Cardiac septum (tissue), 1 donor: ENCODE measurements around the gene ADGRG3. TPM values are rescaled to one million over a fixed set of nuclear protein-coding genes. Genes with fewer than 3 reads are reported as not detected.
"Not testable (repeated sequence)": the region's sequence is repeated elsewhere in the genome, so short reads cannot be mapped to it uniquely, and the experiment has no call there.

Experiments used
- DNase-seq: peaks from one replicate; pipeline ENCODE4 v3.0.0-alpha.2; 2020; ENCODE audit warnings: low spot score
- intact Hi-C: fragments of 100-400 bp; cut with DNase I; formaldehyde crosslinking; loops from one replicate; pipeline ENCODE4 v1.14.0; 2022
- total RNA-seq: library from RNA; stranded (reverse); fragmentation: NEBNext Ultra II Directional; extraction: Animal tissue kit (Norgen Biotek cat#: 25700); gene quantifications from one replicate; pipeline ENCODE4 v1.2.1, GENCODE V29; 2021
- donor health status: DM: no; HTN: no; CAD: no.

Gene ADGRG3
- total RNA-seq, 1 donor from 2014 or later: 1.0 TPM

DNA sequence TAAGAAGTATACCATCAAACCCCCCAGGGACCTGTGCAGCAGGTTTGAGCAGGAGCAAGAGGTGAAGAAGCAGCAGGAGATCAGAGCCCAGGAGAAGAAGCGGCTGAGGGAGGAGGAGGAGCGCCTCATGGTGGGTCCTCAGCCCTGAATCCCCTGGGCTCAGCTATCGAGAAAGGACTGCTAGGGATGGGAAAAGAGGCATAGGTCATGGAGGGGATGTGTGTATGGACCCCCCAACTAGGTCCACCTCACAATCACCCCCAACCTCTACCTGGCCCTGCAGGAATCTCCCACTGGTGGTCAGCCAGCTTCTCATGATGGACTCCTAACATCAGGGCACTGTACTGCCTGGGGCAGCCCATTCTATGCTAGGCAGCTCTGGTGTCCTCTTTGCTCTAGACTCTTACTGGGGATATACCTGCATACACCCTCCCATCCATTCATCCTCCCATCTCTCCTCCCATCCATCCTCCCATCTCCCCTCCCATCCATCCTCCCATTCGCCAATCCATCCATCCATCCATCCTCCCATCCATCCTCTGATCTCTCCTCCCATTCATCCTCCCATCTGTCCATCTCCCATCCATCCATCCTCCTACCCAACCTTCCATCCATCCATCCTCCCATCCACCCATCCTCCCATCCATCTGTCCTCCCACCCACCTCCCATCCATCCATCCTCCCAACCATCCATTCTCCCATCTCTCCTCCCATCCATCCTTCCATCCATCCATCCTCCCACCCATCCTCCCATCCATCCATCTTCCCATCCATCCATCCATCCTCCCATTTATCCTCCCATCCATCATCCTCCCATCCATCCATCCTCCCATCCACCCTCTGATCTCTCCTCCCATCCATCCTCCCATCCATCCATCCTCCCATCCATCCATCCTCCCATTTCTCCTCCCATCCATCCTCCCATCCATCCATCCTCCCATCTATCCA is 37.1 kb downstream of the ADGRG3 start:
- no peak for DNase-seq
- intact Hi-C loops: no loop called here

DNA sequence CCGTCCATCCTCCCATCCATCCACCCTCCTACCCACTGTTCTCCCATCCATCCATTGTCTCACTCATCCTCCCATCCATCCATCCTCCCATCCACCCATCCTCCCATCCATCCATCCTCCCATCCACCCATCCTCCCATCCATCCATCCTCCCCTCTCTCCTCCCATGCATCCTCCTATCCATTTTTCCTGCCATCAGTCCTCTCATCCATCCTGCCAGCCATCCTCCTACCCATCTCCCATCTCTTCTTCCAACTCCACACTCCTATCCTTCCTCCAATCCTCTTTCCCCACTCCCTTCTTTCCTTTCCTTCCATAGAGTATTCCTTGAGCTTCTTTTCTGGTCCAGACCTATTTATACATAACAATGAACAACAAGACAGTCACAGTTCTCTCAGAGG is 38.6 kb downstream of the ADGRG3 start:
- DNase-seq: no peak

DNA sequence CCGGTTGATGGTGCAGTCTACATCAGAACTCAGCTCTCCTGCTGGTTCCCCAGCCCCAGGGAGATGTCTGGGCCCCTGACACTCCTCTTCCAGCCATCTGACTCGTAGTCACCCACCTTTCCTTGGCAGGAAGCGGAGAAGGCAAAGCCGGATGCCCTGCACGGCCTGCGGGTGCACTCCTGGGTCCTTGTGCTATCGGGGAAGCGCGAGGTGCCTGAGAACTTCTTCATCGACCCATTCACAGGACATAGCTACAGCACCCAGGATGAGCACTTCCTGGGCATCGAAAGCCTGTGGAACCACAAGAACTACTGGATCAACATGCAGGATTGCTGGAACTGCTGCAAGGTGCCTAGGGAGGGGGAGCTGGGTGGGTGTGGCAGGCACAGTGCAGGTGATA is 39.2 kb downstream of the ADGRG3 start:
- DNase-seq: no peak
- intact Hi-C loops: no loop called here

More for the DNA sequence above, 38.6 kb downstream of the ADGRG3 start:
- intact Hi-C loops: no loop called here

DNA sequence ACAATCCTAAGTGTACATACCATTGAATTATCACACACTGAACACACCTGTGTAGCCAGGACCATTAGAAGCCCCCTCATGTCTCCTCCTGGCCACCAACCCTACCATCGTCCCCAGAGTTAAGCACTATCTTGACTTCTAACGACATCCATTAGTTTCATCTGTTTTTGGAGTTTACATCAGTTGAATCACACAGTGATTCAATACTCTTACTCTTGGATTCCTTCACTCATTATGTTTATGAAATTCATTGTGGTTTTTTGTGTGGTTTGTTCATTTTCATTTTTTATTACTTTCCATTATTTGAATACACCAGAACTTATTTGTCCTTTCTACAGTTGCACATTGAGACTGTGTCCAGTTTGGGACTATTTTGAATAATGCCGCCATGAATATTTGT is 40.1 kb downstream of the ADGRG3 start:
- intact Hi-C loops: no loop called here
- DNase-seq: no peak

DNA sequence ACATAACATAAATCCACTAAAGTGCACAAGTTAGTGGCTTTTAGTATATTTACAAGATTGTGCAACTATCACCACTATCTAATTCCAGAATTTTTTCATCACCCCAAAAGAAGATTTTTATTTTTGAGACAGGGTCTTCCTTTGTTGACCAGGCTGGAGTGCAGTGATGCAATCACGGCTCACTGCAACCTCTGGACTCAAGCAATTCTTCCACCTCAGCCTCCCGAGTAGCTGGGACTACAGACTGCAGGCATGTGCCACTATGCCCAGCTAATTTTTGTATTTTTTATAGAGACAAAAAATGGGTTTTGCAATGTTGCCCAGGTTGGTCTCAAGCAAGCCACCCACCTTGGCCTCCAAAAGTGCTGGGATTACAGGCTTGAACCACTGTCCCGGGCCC is 41.6 kb downstream of the ADGRG3 start:
- intact Hi-C loops: no loop called here
- no peak for DNase-seq

DNA sequence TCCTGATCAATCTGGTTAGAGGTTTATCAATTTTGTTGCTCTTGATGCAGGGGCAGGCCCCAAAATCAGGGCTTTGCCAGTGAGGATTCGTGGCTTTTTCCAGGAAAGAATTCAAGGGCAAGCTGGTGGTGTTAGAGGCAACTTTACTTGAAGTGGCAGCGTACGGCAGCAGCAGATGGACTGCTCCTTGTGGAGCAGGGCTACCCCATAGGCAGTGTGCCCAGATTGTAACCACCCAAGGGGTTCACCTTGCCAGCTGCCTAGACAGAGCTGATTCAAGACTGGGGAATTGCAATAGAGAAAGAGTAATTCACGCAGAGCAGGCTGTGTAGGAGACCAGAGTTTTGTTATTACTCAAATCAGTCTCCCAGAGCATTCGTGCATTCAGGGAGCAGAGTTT is 43.2 kb downstream of the ADGRG3 start:
- no peak for DNase-seq
- intact Hi-C loops: no loop called here

DNA sequence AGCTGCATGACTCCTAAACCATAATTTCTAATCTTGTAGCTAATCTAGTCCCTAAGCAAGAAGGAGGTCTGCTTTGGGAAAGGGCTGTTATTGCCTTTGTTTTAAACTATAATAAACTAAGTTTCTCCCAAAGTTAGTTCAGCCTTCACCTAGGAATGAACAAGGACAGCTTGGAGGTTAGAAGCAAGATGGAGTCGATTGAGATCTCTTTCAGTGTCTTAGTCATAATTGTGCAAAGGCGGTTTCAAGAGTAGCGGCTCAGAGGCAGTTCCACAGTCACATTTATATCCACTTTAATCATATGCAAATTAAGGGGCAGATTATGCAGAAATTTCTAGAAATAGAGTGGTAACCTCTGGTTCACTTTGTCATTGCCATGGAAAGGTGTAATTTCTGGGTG is 43.9 kb downstream of the ADGRG3 start:
- DNase-seq: no peak
- intact Hi-C loops: no loop called here

DNA sequence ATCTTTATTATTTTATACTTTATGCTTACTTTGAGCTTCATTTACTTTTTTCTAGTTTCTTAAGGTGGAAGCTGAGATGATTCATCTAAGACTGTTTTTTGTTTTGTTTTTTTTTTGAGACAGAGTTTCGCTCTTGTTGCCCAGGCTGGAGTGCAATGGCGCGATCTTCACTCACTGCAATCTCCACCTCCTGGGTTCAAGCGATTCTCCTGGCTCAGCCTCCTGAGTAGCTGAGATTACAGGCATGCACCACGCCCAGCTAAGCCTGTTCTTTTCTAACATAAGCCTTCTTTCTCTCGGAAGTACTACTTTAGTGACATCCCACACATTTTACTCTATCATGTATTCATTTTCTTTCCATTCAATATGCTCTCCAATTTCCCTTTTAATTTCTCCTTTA is 44.5 kb downstream of the ADGRG3 start:
- DNase-seq, intact Hi-C loops: not testable (repeated sequence)

DNA sequence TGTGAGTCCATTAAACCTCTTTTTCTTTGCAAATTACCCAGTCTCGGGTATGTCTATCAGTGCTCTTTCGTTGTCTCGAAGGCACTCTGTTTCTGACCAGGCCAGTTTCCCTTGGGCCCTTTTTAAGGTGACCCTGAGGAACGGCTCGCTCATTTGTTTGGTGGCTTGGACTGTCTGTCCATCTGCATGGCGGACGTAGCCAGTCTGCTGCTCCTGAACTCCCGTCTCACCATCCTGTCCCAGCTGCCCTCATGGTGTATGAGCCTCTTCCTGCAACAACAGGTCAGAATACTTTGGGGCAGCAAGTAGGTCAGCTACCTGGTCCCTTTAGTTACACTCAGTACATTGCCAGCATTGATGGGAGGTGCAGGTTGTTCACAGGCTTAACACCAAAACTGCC is 45.5 kb downstream of the ADGRG3 start:
- DNase-seq: no peak
- intact Hi-C loops: no loop called here

DNA sequence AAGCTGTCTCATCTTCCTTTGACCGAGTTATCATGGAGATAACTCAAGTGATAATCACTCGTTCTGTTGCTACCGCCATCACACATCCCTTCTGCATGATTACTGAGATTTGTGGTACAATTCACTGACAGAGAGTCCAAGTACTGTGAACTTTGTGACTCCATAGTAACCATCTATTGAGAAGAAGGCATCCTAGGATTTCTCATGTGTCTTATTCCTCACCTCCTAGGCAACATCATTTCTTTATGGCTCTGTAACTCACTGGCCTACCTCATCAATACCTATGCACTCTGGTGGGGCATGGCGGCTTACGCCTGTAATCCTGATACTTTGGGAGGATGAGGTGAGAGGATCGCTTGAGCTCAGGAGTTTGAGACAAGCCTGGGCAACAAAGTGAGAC is 45.9 kb downstream of the ADGRG3 start:
- DNase-seq: no peak
- intact Hi-C loops: no loop called here

DNA sequence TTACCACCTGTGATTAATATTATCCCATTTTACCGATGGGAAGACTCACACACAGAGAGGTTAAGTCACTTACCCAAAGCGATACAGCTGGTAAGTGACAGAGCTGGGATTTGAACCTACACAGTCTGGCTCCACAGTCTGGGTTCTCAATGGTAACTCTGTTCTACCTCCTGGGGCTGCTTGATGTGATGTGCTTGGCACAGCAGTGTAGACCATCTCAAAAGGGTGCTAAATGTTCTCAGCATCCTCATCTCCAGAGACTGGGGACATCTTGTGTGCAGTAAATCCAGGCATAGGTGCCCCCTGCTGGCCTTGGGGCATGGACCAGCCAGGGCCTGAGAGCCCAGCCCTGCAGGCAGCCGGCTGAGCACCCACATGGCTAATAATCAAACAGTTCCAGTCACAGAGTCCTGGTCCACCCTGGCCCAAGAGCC is 52.1 kb downstream of the ADGRG3 start:
- intact Hi-C loops: loop anchor here (5.0 kb wide), 2 partner anchors 128 to 143 kb away; no protein-coding TSS in a partner anchor
- peak; percentile 84 for DNase-seq

DNA sequence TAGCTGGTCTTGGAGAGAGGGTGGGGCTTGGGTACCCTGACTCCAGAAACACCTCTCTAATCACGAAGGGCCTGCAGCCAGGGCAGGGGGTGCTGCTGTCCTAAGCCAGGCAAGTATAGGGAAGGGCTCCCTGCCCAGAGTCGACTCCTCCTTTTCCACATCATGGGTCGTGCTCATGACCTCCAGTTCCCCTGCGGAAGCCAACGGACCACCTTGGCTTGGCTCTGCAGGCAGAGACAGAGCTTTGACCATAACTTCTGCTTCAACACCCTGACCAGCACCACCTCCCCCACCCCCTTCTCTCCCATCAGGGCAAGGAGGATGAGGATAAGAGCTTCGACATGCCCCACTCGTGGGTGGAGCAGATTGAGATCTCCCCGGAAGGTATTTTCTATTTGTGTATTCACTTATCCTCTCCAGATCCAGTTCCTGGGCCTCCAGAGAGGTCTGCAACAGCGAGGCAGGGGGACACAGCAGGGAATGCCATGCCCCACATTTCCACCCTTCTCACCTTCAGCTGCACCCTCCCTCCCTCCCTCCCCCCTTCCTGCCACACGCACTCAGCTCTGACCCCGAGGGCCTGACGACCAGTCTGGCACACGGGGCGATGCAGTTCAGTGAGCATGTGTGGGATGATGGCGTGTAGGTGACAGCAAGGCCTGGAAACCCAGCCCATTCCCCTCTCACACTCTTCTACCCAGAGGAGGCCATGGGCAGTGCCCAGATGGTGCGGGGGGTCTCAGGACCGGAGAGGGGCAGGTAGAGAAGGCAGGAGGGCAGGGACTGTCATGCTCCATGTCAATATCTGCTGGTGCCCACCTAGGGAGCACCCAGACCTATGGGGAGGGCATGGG is 53.5 kb downstream of the ADGRG3 start:
- intact Hi-C loops: loop anchor here (5.0 kb wide), 2 partner anchors 129 to 144 kb away; no protein-coding TSS in a partner anchor

DNA sequence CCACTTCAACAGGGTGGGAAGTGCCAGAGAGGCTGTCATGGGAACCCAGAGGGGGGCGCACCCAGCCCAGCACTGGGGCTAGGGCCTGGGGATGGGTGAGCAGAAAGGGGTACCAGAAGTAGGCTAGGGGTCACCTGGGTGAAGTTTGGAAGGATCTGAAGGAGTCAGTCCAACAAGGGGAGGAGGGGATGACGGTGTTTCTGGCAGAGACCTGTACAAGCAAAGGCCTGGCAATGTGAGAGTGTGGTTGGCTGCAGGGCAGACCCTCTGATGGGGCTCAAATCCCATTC is 54.0 kb downstream of the ADGRG3 start:
- no peak for DNase-seq
- intact Hi-C loops: loop anchor here (5.0 kb wide), 2 partner anchors 130 to 145 kb away; no protein-coding TSS in a partner anchor

More for the DNA sequence above, 53.5 kb downstream of the ADGRG3 start:
- DNase-seq: no peak

DNA sequence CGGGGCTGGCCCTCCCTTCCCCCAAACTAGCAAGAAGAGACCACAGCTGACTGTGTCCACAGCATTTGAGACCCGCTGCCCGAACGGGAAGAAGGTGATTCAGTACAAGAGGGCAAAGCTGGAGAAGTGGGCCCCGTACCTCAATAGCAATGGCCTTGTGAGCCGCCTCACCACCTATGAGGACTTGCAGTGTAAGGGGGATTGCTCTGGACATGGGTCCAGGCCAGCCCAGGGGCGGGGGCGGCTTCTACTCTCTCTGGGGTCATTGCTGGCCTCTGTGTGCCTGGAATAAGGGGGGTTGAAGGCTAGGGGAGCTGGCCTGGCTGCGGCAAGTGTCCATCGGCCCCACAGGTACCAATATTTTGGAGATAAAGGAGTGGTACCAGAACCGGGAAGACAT is 54.5 kb downstream of the ADGRG3 start:
- no peak for DNase-seq
- intact Hi-C loops: loop anchor here (5.0 kb wide), 2 partner anchors 130 to 145 kb away; no protein-coding TSS in a partner anchor

DNA sequence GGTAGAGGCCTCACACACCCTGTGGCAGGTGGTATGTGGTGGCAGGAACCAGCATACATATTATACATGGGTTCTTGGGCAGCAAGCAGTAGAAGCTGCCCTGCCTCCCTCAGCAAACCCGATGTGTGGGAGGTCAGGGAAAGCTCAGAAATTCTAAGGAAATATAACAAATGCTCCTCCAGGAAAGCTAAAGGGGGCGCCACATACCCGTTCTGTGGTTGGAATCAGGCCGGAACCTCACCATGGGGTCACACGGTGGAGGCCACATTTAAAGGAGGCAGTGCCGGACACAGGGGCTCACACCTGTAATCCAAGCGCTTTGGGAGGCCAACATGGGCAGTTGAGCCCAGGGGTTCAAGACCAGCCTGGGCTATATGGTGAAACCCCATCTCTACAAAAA is 55.1 kb downstream of the ADGRG3 start:
- intact Hi-C loops: loop anchor here (5.0 kb wide), 2 partner anchors 131 to 146 kb away; no protein-coding TSS in a partner anchor
- no peak for DNase-seq

DNA sequence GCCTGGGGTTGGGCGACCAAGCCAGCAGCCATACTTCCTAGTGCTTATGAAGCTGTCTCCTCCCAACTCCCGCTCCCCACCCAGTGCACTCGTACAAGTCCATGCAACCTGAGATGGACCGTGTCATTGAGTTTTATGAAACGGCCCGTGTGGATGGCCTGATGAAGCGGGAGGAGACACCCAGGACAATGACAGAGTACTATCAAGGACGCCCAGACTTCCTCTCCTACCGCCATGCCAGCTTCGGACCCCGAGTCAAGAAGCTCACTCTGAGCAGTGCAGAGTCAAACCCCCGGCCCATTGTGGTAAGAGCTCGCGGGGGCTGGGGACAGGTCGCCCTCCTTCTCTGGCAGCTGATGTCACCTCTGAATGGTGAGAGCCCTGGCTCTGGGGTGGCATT is 56.4 kb downstream of the ADGRG3 start:
- intact Hi-C loops: loop anchor here (5.0 kb wide), 2 partner anchors 132 to 147 kb away; no protein-coding TSS in a partner anchor
- no peak for DNase-seq

DNA sequence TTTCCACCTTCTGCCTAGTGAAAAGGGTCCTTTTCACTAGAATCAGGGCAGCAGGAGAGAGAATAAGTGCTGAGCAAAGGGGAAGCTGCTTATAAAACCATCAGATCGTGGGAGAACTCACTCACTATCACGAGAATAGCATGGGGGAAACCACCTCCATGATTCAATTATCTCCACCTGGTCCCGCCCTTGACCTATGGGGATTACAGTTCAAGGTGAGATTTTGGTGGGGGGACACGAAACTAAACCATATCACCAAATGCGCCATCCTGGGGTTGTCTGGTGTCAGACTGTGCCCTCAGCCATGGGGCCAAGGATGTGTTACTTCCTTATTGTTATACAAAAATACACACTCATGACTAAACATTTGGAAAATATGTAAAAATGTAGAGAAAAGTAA is 57.0 kb downstream of the ADGRG3 start:
- intact Hi-C loops: no loop called here
- DNase-seq: no peak

DNA sequence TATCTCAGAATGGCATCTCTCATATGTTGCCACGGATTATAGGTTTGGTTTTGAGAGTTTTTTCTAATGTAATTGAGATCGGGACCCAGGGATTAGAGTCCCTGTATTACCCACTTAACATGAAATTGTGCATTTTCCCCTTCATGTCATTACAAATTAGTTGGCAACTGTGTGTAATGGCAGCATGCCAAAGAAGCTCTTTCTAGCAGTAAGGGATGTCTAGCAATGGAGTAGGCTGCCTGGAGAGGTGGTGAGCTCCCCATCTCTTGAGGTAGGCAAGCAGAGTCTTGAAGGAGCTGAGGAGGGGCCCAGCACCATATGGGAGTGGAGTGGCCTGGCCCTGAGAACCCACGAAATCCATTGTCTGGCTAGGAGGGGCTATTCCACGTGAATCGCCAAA is 57.4 kb downstream of the ADGRG3 start:
- intact Hi-C loops: no loop called here
- no peak for DNase-seq

DNA sequence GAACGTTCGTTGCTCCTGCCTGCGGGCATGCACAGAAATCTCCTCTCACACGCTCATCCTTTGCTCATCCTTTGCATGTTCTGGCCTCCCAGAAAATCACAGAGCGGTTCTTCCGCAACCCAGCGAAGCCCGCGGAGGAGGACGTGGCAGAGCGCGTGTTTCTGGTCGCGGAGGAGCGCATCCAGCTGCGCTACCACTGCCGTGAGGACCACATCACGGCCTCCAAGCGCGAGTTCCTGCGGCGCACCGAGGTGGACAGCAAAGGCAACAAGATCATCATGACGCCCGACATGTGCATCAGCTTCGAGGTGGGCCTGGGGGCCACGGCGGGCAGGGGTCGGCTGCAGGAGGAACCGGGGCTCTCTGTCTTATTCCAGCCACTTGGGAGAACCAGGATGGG is 57.9 kb downstream of the ADGRG3 start:
- no peak for DNase-seq
- intact Hi-C loops: no loop called here

DNA sequence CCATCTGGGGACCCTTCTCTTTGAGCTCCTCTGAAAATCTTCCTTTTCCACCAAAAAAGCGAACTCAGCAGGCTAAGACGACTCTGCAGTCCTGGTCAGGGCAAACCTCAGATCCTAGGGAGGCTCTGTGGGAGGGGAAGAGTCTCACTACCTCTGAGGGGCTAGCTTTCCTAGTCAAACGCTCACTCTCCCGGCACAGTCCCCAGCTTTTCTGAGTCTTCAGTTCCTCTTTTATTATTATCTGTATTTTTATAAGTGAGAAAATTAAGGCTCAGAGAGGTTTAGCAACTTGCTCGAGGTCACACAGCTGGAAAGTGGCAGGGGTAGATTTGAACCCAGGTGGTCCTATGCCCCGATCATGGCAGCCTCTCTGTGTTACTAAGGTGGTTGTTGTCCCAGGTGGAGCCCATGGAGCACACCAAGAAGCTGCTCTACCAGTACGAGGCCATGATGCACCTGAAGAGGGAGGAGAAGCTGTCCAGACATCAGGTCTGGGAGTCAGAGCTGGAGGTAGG is 58.4 kb downstream of the ADGRG3 start:
- DNase-seq: no peak
- intact Hi-C loops: no loop called here
